IMR-90 (cell line): ENCODE results near the gene RSRC1. TPM values are rescaled to one million over a fixed set of nuclear protein-coding genes. Genes with fewer than 3 reads are reported as not detected.

Source experiments
- ATAC-seq: fragments of 200-7000 bp; cut with Tn5 transposase; 2 replicates; pipeline ENCODE4 v1.9.1; 2020; ENCODE audit warnings: low read depth, mild to moderate bottlenecking, moderate library complexity
- BruUV-seq: library from RNA; stranded (reverse); fragments of 400-500 nt; replicated peaks from 2 replicates; lab custom pipeline; 2021; lab: Mats Ljungman, UMichigan
- CTCF ChIA-PET: fragments of 300-600 bp; formaldehyde crosslinking; extraction: SDS; loops from one replicate; lab custom pipeline; 2021; ENCODE audit warnings: antibody characterized with exemption; lab: Yijun Ruan, JAX
- POLR2A ChIA-PET: fragments of 300-600 bp; sonication (Branson Sonifier 250); formaldehyde crosslinking; loops from one replicate; lab custom pipeline; 2022; ENCODE audit warnings: antibody characterized with exemption; ENCODE audit not compliant: unreplicated experiment; lab: Charles Lee
- DNase-seq: peaks from one replicate; pipeline ENCODE4 v3.0.0; 2013
- H2AFZ ChIP-seq: replicated peaks from 2 replicates; pipeline ENCODE3; 2013; ENCODE audit warnings: low read length, mild to moderate bottlenecking; ENCODE audit not compliant: poor library complexity
- H2AK5ac ChIP-seq: 2 replicates; pipeline ENCODE4 v1.6.1; 2013; ENCODE audit warnings: low read depth, low read length, inconsistent platforms
- H2AK9ac ChIP-seq: replicated peaks from 2 replicates; pipeline ENCODE3; 2013; ENCODE audit warnings: mild to moderate bottlenecking, low read depth, low read length, moderate library complexity; ENCODE audit not compliant: poor library complexity
- H2BK120ac ChIP-seq: 2 replicates; pipeline ENCODE4 v1.6.1; 2013; ENCODE audit warnings: low read depth, low read length, inconsistent platforms
- H2BK15ac ChIP-seq: 3 replicates; pipeline ENCODE4 v1.6.1; 2013; ENCODE audit warnings: low read depth, low read length, inconsistent platforms
- H2BK20ac ChIP-seq: 2 replicates; pipeline ENCODE4 v1.6.1; 2013; ENCODE audit warnings: low read depth, mild to moderate bottlenecking, inconsistent platforms, low read length, moderate library complexity
- H2BK5ac ChIP-seq: 2 replicates; pipeline ENCODE4 v1.6.1; 2013; ENCODE audit warnings: mild to moderate bottlenecking, low read depth, low read length, inconsistent platforms; ENCODE audit not compliant: poor library complexity, severe bottlenecking
- H3K14ac ChIP-seq: replicated peaks from 2 replicates; pipeline ENCODE4 v1.6.1; 2013; ENCODE audit warnings: low read depth, low read length, inconsistent platforms
- H3K18ac ChIP-seq: 2 replicates; pipeline ENCODE4 v1.6.1; 2013; ENCODE audit warnings: low read depth, low read length, control low read depth
- H3K23ac ChIP-seq: 2 replicates; pipeline ENCODE4 v1.6.1; 2013; ENCODE audit warnings: low read depth, low read length, inconsistent platforms
- H3K27ac ChIP-seq: 2 replicates; pipeline ENCODE4 v1.5.1; 2013; ENCODE audit warnings: mild to moderate bottlenecking, control low read depth, low read length; ENCODE audit not compliant: insufficient read depth
- H3K27me3 ChIP-seq: 2 replicates; pipeline ENCODE4 v1.6.1; 2013; ENCODE audit warnings: low read length; ENCODE audit not compliant: control insufficient read depth, insufficient read depth
- H3K36me3 ChIP-seq: 2 replicates; pipeline ENCODE4 v1.6.1; 2013; ENCODE audit warnings: low read length, mixed read lengths; ENCODE audit not compliant: control insufficient read depth, insufficient read depth
- H3K4ac ChIP-seq: 2 replicates; pipeline ENCODE4 v1.6.1; 2013; ENCODE audit warnings: low read depth, low read length, inconsistent platforms
- H3K4me1 ChIP-seq: 2 replicates; pipeline ENCODE4 v1.6.1; 2013; ENCODE audit warnings: low read length, mixed read lengths; ENCODE audit not compliant: control insufficient read depth, insufficient read depth
- H3K4me2 ChIP-seq: 2 replicates; pipeline ENCODE4 v1.6.1; 2013; ENCODE audit warnings: low read depth, mild to moderate bottlenecking, control low read depth, low read length, moderate library complexity
- H3K4me3 ChIP-seq: 2 replicates; pipeline ENCODE4 v1.5.1; 2013; ENCODE audit warnings: low read depth, mild to moderate bottlenecking, control low read depth, low read length, moderate library complexity; ENCODE audit not compliant: insufficient read depth
- H3K56ac ChIP-seq: 2 replicates; pipeline ENCODE4 v1.6.1; 2013; ENCODE audit warnings: low read length, inconsistent platforms; ENCODE audit not compliant: insufficient read depth; ENCODE audit errors: extremely low read depth
- H3K79me1 ChIP-seq, 2 experiments: 2 replicates each; pipeline ENCODE4 v1.6.1; 2013; ENCODE audit warnings: low read length in 2 of 2, inconsistent platforms in 1 of 2, low read depth in 1 of 2
- H3K9ac ChIP-seq: 2 replicates; pipeline ENCODE4 v1.6.1; 2013; ENCODE audit warnings: low read depth, low read length, control low read depth
- H3K9me1 ChIP-seq: 2 replicates; pipeline ENCODE4 v1.6.1; 2013; ENCODE audit warnings: low read length, inconsistent platforms; ENCODE audit not compliant: insufficient read depth
- H3K9me3 ChIP-seq: 2 replicates; pipeline ENCODE4 v1.6.1; 2013; ENCODE audit warnings: low read length; ENCODE audit not compliant: control insufficient read depth, insufficient read depth
- H4K20me1 ChIP-seq: 2 replicates; pipeline ENCODE4 v1.6.1; 2013; ENCODE audit warnings: low read length, inconsistent platforms; ENCODE audit not compliant: insufficient read depth
- H4K5ac ChIP-seq: 2 replicates; pipeline ENCODE4 v1.6.1; 2013; ENCODE audit warnings: mild to moderate bottlenecking, low read depth, low read length, control low read depth
- H4K8ac ChIP-seq, 2 experiments: 2 replicates each; pipeline ENCODE4 v1.6.1; 2013; ENCODE audit warnings: low read depth in 2 of 2, low read length in 2 of 2, control low read depth in 1 of 2, inconsistent platforms in 1 of 2
- H4K91ac ChIP-seq: 2 replicates; pipeline ENCODE4 v1.6.1; 2013; ENCODE audit warnings: low read depth, low read length, inconsistent platforms; ENCODE audit not compliant: insufficient read depth
- BHLHE40 ChIP-seq: fragments of 150-350 bp; IDR thresholded peaks from 2 replicates; pipeline ENCODE4 v1.6.1; 2016; ENCODE audit warnings: mild to moderate bottlenecking, low read depth, low read length
- CHD1 ChIP-seq: IDR thresholded peaks from 2 replicates; pipeline ENCODE4 v1.6.1; 2012; ENCODE audit warnings: low read depth, low read length, improper control_type of control experiment
- MXI1 ChIP-seq: IDR thresholded peaks from 2 replicates; pipeline ENCODE4 v1.6.1; 2012; ENCODE audit warnings: low read depth, mild to moderate bottlenecking, low read length, moderate library complexity, borderline replicate concordance
- NFE2L2 ChIP-seq: fragments of 150-350 bp; IDR thresholded peaks from 2 replicates; pipeline ENCODE4 v1.6.1; 2016; ENCODE audit warnings: low read depth, mild to moderate bottlenecking, low read length
- POLR2A ChIP-seq: IDR thresholded peaks from 2 replicates; pipeline ENCODE4 v1.6.1; 2012; ENCODE audit warnings: mild to moderate bottlenecking, low read depth, low read length
- RCOR1 ChIP-seq: IDR thresholded peaks from 2 replicates; pipeline ENCODE4 v1.6.1; 2012; ENCODE audit warnings: mild to moderate bottlenecking, low read length, improper control_type of control experiment; ENCODE audit not compliant: insufficient replicate concordance
- RFX5 ChIP-seq: IDR thresholded peaks from 2 replicates; pipeline ENCODE4 v1.8.0; 2012; ENCODE audit warnings: low read depth, mild to moderate bottlenecking, low read length, moderate library complexity
- SMC3 ChIP-seq: fragments of 150-350 bp; IDR thresholded peaks from 2 replicates; pipeline ENCODE4 v1.6.1; 2016; ENCODE audit warnings: low read depth, mild to moderate bottlenecking, antibody characterized with exemption, low read length, moderate library complexity
- USF2 ChIP-seq: fragments of 150-350 bp; IDR thresholded peaks from 2 replicates; pipeline ENCODE4 v1.6.1; 2017; ENCODE audit warnings: mild to moderate bottlenecking, antibody characterized with exemption, low read length, low read depth
- dilution Hi-C: fragments of 300-500 bp; cut with HindIII; formaldehyde crosslinking; loops from one replicate; pipeline ENCODE4 v1.14.3; 2018; ENCODE audit warnings: low sequenced_read_pairs; ENCODE audit not compliant: unreplicated experiment
- in situ Hi-C: fragments of 300-500 bp; cut with MboI; formaldehyde crosslinking; loops from 3 replicates; pipeline ENCODE4 v1.14.3; 2019; ENCODE audit warnings: low sequenced_read_pairs, inconsistent platforms, mixed read lengths
- intact Hi-C: fragments of 100-400 bp; cut with micrococcal nuclease; formaldehyde crosslinking; loops from 2 replicates; pipeline ENCODE4 v1.10.0; 2022
- polyA plus RNA-seq, 3 experiments: library from polyadenylated mRNA; depleted of rRNA; stranded (reverse); fragments of >200 nt; gene quantifications; 2 replicates each; pipeline ENCODE4 v1.2.3, GENCODE V29; 2012; ENCODE audit warnings: low replicate concordance in 1 of 3
- total RNA-seq: library from RNA; depleted of rRNA; stranded (reverse); fragments of >200 nt; gene quantifications from 2 replicates; pipeline ENCODE4 v1.2.3, GENCODE V29; 2012

RSRC1 gene
- total and polyA plus RNA-seq, 2 of the 4 experiments (the other 2 are of a cell fraction) = 3.8 to 41.8 TPM

- no peaks in the 10 kb centered on the region for H4K20me1 ChIP-seq
- H3K27me3 ChIP-seq = no peaks in the 10 kb centered on the region
- H3K36me3 ChIP-seq = no peaks in the 10 kb centered on the region
- H3K4me2 ChIP-seq = no peak overlapping the region
- no peak overlapping the region for H3K4ac ChIP-seq
- no peak overlapping the region for H3K4me3 ChIP-seq
- H2BK20ac ChIP-seq = no peak overlapping the region
- dilution Hi-C loops = no loop called here
- no peaks in the 10 kb centered on the region for H3K4me1 ChIP-seq
- no peak overlapping the region for H2BK120ac ChIP-seq
- H3K9ac ChIP-seq = no peak overlapping the region
- no peak overlapping the region for H4K91ac ChIP-seq
- in situ Hi-C loops = no loop called here
- no peak overlapping the region for H3K14ac ChIP-seq
- H3K23ac ChIP-seq = no peak overlapping the region
- DNase-seq = no peak
- H3K9me3 ChIP-seq = peaks cover 7% of the 10 kb centered on the region
- no TSS peak for BruUV-seq
- ATAC-seq = no peak
- H3K18ac ChIP-seq = no peak overlapping the region
- no peak overlapping the region for H4K5ac ChIP-seq
- no peak overlapping the region for H3K56ac ChIP-seq
- H2AK5ac ChIP-seq = no peak overlapping the region
- no peak overlapping the region for H2BK5ac ChIP-seq
- no peak overlapping the region for H2AFZ ChIP-seq
- CTCF ChIA-PET = no interaction called here
- H3K79me1 ChIP-seq = peaks cover 3 to 5% of the 10 kb centered on the region in 2 experiments; a peak in 1 of 4 replicates
- H4K8ac ChIP-seq = no peak overlapping the region
- H3K9me1 ChIP-seq = 0 out of 2 replicates have a peak, but pooled peaks cover 1% of the 10 kb centered on the region
- no peak overlapping the region for H2AK9ac ChIP-seq
- no peak for TF ChIP-seq RCOR1
- no peak for TF ChIP-seq RFX5
- TF ChIP-seq CHD1 = no peak
- TF ChIP-seq POLR2A = no peak
- TF ChIP-seq MXI1 = no peak
- TF ChIP-seq USF2 = no peak
- no peak for TF ChIP-seq BHLHE40
- TF ChIP-seq NFE2L2 = no peak
- no peak for TF ChIP-seq SMC3
- POLR2A ChIA-PET = no interaction called here
- no peak overlapping the region for H2BK15ac ChIP-seq
- intact Hi-C loops = loop anchor here (2.0 kb wide), 1 partner anchor 56 kb away; no protein-coding TSS in a partner anchor
- no peak overlapping the region for H3K27ac ChIP-seq
Observed at GRCh38 chr3:158264894-158265293, 155.0 kb downstream of the RSRC1 start.
